Activated naive CD4-positive, alpha-beta T cell treated with anti-CD3 and anti-CD28 coated beads, Interleukin-2, amount 50 U/mL, for 24 hours (primary cell): Measurements from ENCODE around the gene VSIR.
A peak's percentile ranks its signal among the peaks of the same experiment; 100 is the strongest.

Source experiments
- H3K27ac Mint-ChIP-seq: one replicate; pipeline ENCODE4 v1.8.0; 2021; ENCODE audit warnings: mild to moderate bottlenecking, mixed read lengths
- H3K27me3 Mint-ChIP-seq: one replicate; pipeline ENCODE4 v1.8.0; 2021; ENCODE audit warnings: mixed read lengths
- H3K36me3 Mint-ChIP-seq: one replicate; pipeline ENCODE4 v1.8.0; 2021; ENCODE audit warnings: mixed read lengths
- H3K4me1 Mint-ChIP-seq: one replicate; pipeline ENCODE4 v1.8.0; 2021; ENCODE audit warnings: mixed read lengths
- H3K4me3 Mint-ChIP-seq: one replicate; pipeline ENCODE4 v1.8.0; 2021; ENCODE audit warnings: mild to moderate bottlenecking, mixed read lengths
- H3K9me3 Mint-ChIP-seq: one replicate; pipeline ENCODE4 v1.8.0; 2021; ENCODE audit warnings: mixed read lengths

The VSIR gene

DNA sequence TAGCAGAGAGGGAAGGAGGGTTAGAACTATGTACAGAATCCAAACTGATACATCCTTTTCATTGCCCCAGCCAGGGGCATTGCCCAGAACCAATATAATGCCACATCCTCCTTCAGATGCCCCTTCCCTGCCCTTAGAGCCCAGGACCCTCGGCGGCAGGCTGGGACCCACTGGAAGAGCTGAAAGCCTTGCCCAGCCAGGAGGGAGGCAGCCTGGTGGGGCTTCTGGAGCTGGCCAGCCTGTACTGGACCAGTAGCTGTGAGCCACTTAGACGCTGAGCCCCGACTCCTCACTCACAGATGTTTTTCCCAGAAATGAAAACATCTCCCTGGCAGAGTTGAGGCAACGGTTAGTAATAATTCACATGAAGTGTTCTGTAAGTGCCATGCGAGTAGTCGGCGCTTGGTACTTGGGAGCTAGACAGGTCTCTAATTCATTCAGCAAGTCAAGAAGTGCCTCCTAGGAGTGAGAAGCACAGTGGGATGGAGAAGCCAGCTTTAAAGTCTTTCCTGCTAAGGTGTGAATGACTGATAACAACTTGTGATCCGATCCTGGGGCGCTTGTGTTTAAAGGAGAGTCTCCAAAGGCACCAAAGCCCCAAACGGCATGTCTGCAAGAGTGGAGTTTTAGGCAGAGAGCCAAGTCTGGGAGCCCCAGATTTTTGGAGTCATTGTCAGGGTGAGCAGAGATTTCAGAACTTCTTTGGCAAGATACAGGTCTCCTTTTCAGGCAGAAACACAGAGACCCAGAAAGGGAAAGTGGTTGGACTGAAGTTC, 9.8 kb downstream of the VSIR start:
- H3K27ac Mint-ChIP-seq: peak overlapping the region; percentile 93
- peak overlapping the region; percentile 61 for H3K4me3 Mint-ChIP-seq
- H3K4me1 Mint-ChIP-seq: peaks cover 92% of the 10 kb centered on the region
- peaks cover 21% of the 10 kb centered on the region for H3K36me3 Mint-ChIP-seq
- no peaks in the 10 kb centered on the region for H3K9me3 Mint-ChIP-seq
- H3K27me3 Mint-ChIP-seq: no peaks in the 10 kb centered on the region

DNA sequence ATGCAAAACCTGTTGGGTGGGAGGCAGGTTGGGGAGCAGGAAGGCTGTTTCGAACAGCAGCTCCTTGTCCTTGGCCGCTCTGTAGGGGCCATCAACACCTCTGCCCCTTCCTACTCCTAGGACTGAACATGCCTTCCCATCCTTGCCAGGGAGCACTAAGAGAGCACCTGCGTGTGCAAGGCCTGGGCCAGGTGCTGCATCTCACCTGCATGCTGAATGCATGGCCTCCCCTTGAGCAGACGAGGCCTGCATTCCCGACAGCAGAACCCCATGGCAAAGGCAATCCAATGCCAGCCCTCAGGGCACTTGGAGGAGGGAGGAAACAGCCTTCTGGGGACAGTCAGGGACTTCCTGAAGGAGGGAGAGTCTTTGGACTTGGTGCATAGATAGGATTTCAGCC, 11.0 kb downstream of the VSIR start:
- Mint-ChIP-seq H3K36me3 (peaks cover 23% of the 10 kb centered on the region), H3K27me3 (no peaks in the 10 kb centered on the region), H3K27ac (peak overlapping the region; percentile 81), H3K4me3 (no peak overlapping the region), H3K9me3 (no peaks in the 10 kb centered on the region), H3K4me1 (peaks cover 92% of the 10 kb centered on the region)

DNA sequence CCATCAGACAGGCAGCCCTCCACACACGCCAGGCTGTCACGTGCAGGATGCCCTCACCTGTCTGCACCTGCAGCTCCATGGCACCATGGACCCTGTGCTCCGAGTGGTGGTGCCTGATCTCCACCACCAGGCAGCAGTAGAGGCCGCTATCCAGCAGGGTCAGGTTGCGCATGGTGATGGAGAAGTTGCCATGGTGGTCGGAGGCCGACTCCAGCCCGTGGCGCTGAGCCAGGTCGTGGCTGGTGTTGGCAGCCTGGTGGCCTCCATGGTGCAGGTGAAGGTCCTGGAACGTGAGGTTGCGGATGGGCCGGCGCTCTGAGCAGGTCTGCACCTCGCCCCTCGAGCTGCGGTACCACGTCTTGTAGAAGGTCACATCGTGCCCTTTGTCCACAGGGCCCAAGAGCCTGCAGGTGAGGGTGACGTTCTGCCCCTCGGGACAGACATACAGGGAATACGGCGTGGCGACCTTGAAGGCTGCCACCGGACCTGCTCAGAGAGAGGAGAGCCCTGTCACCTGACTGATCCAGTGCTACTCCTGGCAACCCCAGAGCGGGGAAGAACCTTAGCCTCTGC, 11.7 kb downstream of the VSIR start:
- H3K4me3 Mint-ChIP-seq: peak overlapping the region; percentile 73
- peaks cover 19% of the 10 kb centered on the region for H3K36me3 Mint-ChIP-seq
- H3K4me1 Mint-ChIP-seq: peaks cover 92% of the 10 kb centered on the region
- H3K27me3 Mint-ChIP-seq: no peaks in the 10 kb centered on the region
- H3K27ac Mint-ChIP-seq: peak overlapping the region; percentile 96
- H3K9me3 Mint-ChIP-seq: no peaks in the 10 kb centered on the region

DNA sequence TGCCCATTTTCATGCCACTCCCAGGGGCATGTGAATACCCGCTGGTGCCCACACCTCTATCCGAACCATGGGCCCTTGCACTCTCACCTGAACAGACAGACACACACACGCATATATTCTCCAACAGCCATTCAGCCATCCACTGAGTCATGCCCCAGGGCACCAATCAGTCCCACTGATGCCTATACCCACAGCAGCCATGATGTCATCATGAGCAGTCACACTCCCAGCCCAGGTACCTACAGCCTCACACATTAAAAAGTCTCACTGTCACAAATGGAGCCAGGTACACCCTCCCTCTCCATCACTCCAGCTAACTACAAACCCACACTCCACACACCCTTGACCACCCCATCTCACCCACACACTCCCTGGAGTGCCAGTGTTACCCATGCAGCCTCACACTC, 12.2 kb downstream of the VSIR start:
- H3K27ac Mint-ChIP-seq: peak overlapping the region; percentile 96
- peak overlapping the region; percentile 73 for H3K4me3 Mint-ChIP-seq
- H3K4me1 Mint-ChIP-seq: peaks cover 92% of the 10 kb centered on the region
- no peaks in the 10 kb centered on the region for H3K27me3 Mint-ChIP-seq
- no peaks in the 10 kb centered on the region for H3K9me3 Mint-ChIP-seq
- peaks cover 22% of the 10 kb centered on the region for H3K36me3 Mint-ChIP-seq

DNA sequence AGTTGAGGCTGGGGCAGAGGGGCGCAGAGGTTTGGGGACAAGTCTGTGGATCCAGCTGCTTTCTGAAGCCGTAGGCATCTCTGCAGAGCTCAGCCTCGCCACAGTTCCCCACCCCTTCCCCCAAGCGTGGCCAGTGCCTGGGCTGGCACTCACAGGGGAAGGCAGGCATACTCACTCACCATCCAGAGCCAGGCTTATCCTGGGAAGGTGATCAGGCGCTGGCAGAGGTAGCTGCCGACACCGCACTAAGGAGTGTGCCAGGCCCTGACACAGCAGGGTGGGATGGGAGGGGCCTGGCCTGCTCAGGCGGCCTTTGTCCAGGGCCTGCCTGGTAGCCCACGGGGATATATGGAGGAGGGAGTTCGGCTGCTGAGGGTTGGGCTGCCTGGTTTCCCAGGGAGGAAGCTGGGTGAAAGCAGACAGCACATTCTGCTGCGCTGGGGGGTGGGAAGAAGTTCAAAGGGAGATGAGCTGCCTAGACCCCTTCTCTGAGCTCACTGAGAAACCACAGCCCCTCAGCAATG, 15.9 kb downstream of the VSIR start:
- no peaks in the 10 kb centered on the region for H3K9me3 Mint-ChIP-seq

DNA sequence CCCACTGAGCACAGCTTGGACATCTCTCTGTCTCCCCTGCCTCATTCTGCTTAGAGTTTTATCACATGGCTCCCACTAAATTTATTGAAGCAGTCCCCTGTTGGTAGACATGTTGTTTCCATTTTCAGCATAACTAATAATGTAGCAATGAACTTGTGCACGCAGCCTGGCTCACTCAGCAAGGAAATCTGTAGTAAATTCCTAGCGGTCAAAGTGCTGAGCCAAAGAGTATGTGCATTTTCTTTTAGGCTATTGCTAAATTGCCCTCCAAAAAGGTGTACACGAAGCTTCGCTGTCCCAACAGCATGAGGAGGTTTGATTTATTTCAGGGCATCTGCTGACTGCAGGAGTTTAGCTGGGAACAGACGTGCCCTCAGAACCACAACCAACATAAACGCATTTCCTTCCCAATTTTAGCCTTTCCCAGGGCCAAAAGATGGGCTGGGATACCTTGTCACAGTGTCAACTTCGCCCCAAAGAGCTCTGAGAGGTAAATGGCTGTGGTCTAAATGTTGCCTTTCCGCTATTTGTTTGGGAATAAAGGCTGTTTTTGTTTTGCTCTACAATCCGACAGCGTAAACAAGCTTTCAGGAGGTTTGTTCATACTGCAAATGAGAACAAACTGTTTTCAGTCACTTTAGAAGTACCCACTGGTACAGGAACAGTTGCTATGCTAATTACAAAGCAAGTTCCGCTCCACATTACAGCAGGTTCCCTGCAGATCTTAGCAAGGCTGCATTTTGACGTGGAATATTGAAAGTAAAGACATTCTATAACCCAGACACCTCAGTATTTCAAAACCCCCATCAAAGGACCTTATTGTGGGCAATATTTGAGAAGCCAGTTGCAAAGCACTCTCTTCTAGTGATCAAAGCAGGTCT, 16.8 kb downstream of the VSIR start:
- Mint-ChIP-seq H3K27ac (peak overlapping the region; percentile 91), H3K9me3 (no peaks in the 10 kb centered on the region), H3K36me3 (peaks cover 29% of the 10 kb centered on the region), H3K4me1 (peaks cover 93% of the 10 kb centered on the region), H3K27me3 (no peaks in the 10 kb centered on the region), H3K4me3 (peak overlapping the region; percentile 77)

More for the DNA sequence above, 15.9 kb downstream of the VSIR start:
- peak overlapping the region; percentile 77 for H3K4me3 Mint-ChIP-seq
- no peaks in the 10 kb centered on the region for H3K27me3 Mint-ChIP-seq
- H3K4me1 Mint-ChIP-seq: peaks cover 93% of the 10 kb centered on the region
- peak overlapping the region; percentile 91 for H3K27ac Mint-ChIP-seq
- peaks cover 25% of the 10 kb centered on the region for H3K36me3 Mint-ChIP-seq

DNA sequence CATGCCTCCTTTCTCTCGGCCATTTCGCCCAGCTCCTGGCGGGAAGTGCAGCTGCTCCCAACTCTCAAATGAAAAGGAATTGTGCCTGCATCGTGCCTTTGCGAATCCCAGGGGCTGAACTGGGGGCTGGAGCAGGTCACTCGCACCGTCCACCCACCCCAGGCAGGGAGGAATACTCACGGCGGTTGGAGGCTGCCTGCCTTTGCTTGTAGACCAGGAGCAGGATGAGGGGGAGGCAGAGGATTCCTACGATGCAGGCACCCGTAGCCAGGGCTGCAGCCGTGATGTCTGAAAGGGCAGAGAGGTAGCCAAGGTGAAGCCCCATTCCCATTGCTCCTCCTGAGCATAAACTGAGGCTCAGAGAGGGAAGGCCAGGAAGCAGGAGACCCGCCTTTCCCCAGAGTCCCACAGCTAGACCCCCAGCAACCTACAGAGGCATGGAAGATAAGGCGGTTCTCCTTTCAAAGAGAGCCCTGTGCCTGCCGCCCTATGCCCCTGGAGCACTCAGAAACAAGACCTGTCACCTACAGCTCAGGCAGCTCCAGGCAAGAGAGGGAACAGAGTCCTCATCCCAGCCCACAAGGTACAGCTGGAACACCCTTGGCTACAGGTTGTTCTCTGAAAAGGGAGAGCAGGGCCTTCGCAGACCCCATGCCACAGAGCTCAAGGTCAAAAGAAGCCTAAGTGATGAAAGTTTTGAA, 18.0 kb downstream of the VSIR start:
- peaks cover 26% of the 10 kb centered on the region for H3K36me3 Mint-ChIP-seq
- no peak overlapping the region for H3K4me3 Mint-ChIP-seq
- H3K27ac Mint-ChIP-seq: peak overlapping the region; percentile 91
- no peaks in the 10 kb centered on the region for H3K9me3 Mint-ChIP-seq
- peaks cover 89% of the 10 kb centered on the region for H3K4me1 Mint-ChIP-seq
- no peaks in the 10 kb centered on the region for H3K27me3 Mint-ChIP-seq

GRCh38 chr10:71754562-71754961, 18.8 kb downstream of the VSIR start:
- Mint-ChIP-seq H3K4me1 (peaks cover 91% of the 10 kb centered on the region), H3K27ac (peak overlapping the region; percentile 91), H3K9me3 (no peaks in the 10 kb centered on the region), H3K36me3 (peaks cover 28% of the 10 kb centered on the region), H3K27me3 (no peaks in the 10 kb centered on the region), H3K4me3 (no peak overlapping the region)

- H3K27ac Mint-ChIP-seq: peak overlapping the region; percentile 91
- H3K4me3 Mint-ChIP-seq: peak overlapping the region; percentile 37
- H3K4me1 Mint-ChIP-seq: peaks cover 92% of the 10 kb centered on the region
- H3K27me3 Mint-ChIP-seq: no peaks in the 10 kb centered on the region
- H3K36me3 Mint-ChIP-seq: peaks cover 30% of the 10 kb centered on the region
- H3K9me3 Mint-ChIP-seq: no peaks in the 10 kb centered on the region
Observed at GRCh38 chr10:71753960-71754505, 19.3 kb downstream of the VSIR start.

GRCh38 chr10:71753091-71753959, 20.0 kb downstream of the VSIR start:
- Mint-ChIP-seq H3K4me1 (peaks cover 93% of the 10 kb centered on the region), H3K36me3 (peaks cover 31% of the 10 kb centered on the region), H3K27me3 (no peaks in the 10 kb centered on the region), H3K4me3 (peak overlapping the region; percentile 37), H3K9me3 (no peaks in the 10 kb centered on the region), H3K27ac (peak overlapping the region; percentile 91)

DNA sequence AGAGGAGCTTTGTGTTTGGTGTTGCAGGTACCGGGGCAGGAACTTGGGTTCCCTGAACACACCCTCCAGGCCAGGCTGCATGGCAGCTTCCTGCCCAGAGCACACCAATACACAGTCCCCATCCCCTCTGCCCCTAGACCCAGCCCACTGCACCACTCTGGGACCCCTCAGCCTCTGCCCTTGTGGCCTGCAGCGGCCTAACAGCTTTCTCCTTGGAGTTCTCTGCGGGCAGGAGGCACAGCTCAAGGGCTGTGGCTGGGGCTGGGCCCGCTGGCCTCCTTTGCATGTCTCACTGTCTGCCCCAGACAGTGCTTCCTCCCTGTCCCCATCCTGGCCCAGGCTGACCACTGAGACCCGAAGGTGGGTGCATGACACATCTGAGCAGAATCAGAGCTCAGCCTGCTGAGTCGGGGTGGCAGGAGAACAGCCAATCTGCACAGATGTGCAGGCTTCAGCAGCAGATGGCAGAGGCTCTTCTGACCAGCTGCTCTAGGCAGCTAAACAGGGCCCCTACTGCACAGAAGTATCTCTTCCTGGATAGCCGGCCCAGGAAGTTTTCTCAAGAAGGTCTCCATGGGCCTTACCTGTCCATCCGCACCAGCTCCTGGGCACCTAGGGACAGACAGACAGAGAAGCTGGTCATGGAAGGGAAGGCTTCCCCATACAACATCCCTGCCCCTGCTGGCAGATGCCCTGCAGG, 20.8 kb downstream of the VSIR start:
- Mint-ChIP-seq H3K9me3 (no peaks in the 10 kb centered on the region), H3K4me1 (peaks cover 93% of the 10 kb centered on the region), H3K4me3 (peak overlapping the region; percentile 45), H3K27me3 (no peaks in the 10 kb centered on the region), H3K36me3 (peaks cover 29% of the 10 kb centered on the region), H3K27ac (peak overlapping the region; percentile 91)

DNA sequence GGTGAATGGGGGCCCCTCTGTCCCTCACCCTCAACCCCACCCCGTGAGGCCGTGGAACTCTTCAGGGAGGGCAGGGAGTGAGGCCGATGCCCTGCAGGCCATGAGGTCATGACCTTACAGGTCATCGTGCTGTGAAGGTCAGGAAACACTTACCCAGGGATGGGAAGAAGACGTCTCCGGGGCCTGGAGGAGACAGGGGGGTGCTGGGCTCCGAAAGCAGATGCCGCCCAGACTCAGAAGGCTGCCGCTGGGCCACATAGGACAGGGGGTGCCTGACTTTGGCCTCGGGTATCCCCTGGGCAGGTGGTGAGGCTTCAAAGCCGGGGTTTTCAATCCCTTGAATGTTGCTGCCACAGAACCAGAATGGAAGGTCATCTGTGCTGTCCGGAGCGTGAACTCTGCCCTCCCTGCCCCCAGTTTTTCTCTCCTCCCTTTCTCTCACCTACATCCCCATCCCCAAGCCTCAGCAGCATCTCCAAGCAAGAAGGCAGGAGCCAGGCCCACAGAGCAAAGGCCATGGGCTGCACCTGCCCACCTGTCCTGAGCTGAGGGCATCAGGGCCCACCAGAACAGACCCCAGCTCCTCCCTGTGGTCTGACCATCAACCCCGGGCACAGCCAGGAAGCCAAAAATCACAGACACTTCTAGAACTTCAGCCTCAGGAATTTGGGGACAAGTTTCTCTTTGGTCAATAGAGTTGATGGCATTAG, 21.6 kb downstream of the VSIR start:
- H3K27ac Mint-ChIP-seq: peak overlapping the region; percentile 91
- no peaks in the 10 kb centered on the region for H3K9me3 Mint-ChIP-seq
- H3K36me3 Mint-ChIP-seq: peaks cover 29% of the 10 kb centered on the region
- peaks cover 93% of the 10 kb centered on the region for H3K4me1 Mint-ChIP-seq
- H3K4me3 Mint-ChIP-seq: peak overlapping the region; percentile 45
- H3K27me3 Mint-ChIP-seq: no peaks in the 10 kb centered on the region

DNA sequence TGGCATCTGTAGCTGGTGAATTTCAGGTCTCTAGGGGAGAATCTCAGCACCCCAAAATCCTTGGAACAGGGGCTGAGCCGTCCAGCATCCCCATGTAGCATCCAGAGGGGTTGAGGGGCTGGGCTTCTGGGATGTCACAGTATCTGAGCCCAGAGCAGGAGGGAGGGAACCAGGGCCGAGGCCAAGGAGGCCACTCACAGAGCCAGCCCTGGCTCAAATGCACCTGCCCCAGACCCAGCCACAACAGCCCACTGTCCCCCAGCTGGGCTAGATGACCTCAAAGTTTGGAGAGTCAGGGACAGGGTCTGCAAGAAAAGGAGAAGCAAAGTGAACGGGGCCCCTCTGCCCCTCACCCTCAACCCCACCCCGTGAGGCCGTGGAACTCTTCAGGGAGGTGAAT, 22.3 kb downstream of the VSIR start:
- H3K4me3 Mint-ChIP-seq: peak overlapping the region; percentile 70
- H3K27me3 Mint-ChIP-seq: no peaks in the 10 kb centered on the region
- H3K36me3 Mint-ChIP-seq: peaks cover 23% of the 10 kb centered on the region
- no peaks in the 10 kb centered on the region for H3K9me3 Mint-ChIP-seq
- peaks cover 93% of the 10 kb centered on the region for H3K4me1 Mint-ChIP-seq
- H3K27ac Mint-ChIP-seq: peak overlapping the region; percentile 93
